ENCODE data around the gene TMEM52.
A peak's percentile ranks its signal among the peaks of the same experiment; 100 is the strongest.
"Not testable (repeated sequence)": the region's sequence is repeated elsewhere in the genome, so short reads cannot be mapped to it uniquely, and the experiment has no call there.

The TMEM52 gene

GRCh38 chr1:1883890-1884289 lies 35.2 kb downstream of the TMEM52 start:
- ChIA-PET POLR2A (interaction anchor here (0.6 to 1.2 kb wide), 6 partner anchors 10 to 299 kb away, joined by 3 to 5 read pairs (median 4); no protein-coding TSS in a partner anchor), CTCF (interaction anchor here (1.4 kb wide), 1 partner anchor 25 kb away, joined by 3 read pairs; no protein-coding TSS in a partner anchor)
- H3K4me3 ChIP-seq (ENCODE audit: low read depth, low read length); H3K9me3 ChIP-seq (ENCODE audit: control insufficient read depth, insufficient read depth, low read depth, low read length); H3K36me3 ChIP-seq (ENCODE audit: control insufficient read depth in 2 of 2, insufficient read depth in 1 of 2, low read length in 2 of 2); H3K27ac ChIP-seq (ENCODE audit: extremely low read depth, low read depth, low read length): not testable (repeated sequence)
- H3K4me1 ChIP-seq (ENCODE audit: control insufficient read depth, insufficient read depth, low read length): peaks cover 11% of the 10 kb centered on the region
- TF ChIP-seq ZNF362 (tag by site-specific recombination; IDR thresholded peaks at IDR 0.05) (peak; percentile 54), PRDM10 (tag by site-specific recombination; IDR thresholded peaks at IDR 0.05) (peak; percentile 36; the same call in 1 of the 2 replicates), GFI1B (tag by site-specific recombination; IDR thresholded peaks at IDR 0.05) (peak; percentile 69; the same call in 1 of the 2 replicates)

- CTCF ChIA-PET: interaction anchor here (0.6 to 1.4 kb wide), 3 partner anchors 25 to 136 kb away, joined by 3 to 4 read pairs (median 4); partner anchors contain the start of gene GABRD
- peak overlapping the region; percentile 25 for H3K27ac ChIP-seq (ENCODE audit: extremely low read depth, low read depth, low read length)
- POLR2A ChIA-PET: interaction anchor here (0.6 to 1.2 kb wide), 8 partner anchors 10 to 300 kb away, joined by 3 to 7 read pairs (median 4); no protein-coding TSS in a partner anchor
- TF ChIP-seq YY1 (tag by site-specific recombination; IDR thresholded peaks at IDR 0.05): no peak
- peak; percentile 85 for TF ChIP-seq GLIS1 (tag by site-specific recombination; IDR thresholded peaks at IDR 0.05)
- TF ChIP-seq PRDM1 (tag by site-specific recombination; IDR thresholded peaks at IDR 0.05): peak; percentile 55; the same call in 1 of the 2 replicates
- peak; percentile 58 for TF ChIP-seq ZBTB17 (tag by site-specific recombination; IDR thresholded peaks at IDR 0.05)
- TF ChIP-seq ZIC2 (tag by site-specific recombination; IDR thresholded peaks at IDR 0.05): peak; percentile 91
- peak; percentile 74 for TF ChIP-seq TCF7L2 (IDR thresholded peaks at IDR 0.05; ENCODE audit: borderline replicate concordance, low read depth, low read length)
- TF ChIP-seq ZNF596 (tag by site-specific recombination; IDR thresholded peaks at IDR 0.05): 0 out of 2 replicates have a peak, but pooled peaks have one; percentile 56
- peak; percentile 92 for TF ChIP-seq PRDM6 (tag by site-specific recombination; IDR thresholded peaks at IDR 0.05)
- no peak for TF ChIP-seq ZNF223 (tag by site-specific recombination; IDR thresholded peaks at IDR 0.05)
- TF ChIP-seq ZNF366 (tag by site-specific recombination; conservative IDR thresholded peaks at IDR 0.05): 0 out of 2 replicates have a peak, but pooled peaks have one; percentile 23
- TF ChIP-seq SP7 (tag by site-specific recombination; IDR thresholded peaks at IDR 0.05): peak; percentile 68
- no peak for TF ChIP-seq ZNF830 (tag by site-specific recombination; IDR thresholded peaks at IDR 0.05; ENCODE audit: low read depth)
- TF ChIP-seq ZNF23 (tag by site-specific recombination; IDR thresholded peaks at IDR 0.05; ENCODE audit: borderline replicate concordance): no peak
- peak; percentile 94 for TF ChIP-seq OSR2 (tag by site-specific recombination; IDR thresholded peaks at IDR 0.05)
- no peak for TF ChIP-seq ZFP3 (tag by site-specific recombination; IDR thresholded peaks at IDR 0.05; ENCODE audit: low read depth)
- no peak for TF ChIP-seq ZNF416 (tag by site-specific recombination; IDR thresholded peaks at IDR 0.05)
- no peak for TF ChIP-seq REST (tag by site-specific recombination; IDR thresholded peaks at IDR 0.05)
- TF ChIP-seq KLF16 (tag by site-specific recombination; IDR thresholded peaks at IDR 0.05): no peak
- 0 out of 2 replicates have a peak, but pooled peaks have one; percentile 57 for TF ChIP-seq ZSCAN30 (tag by site-specific recombination; IDR thresholded peaks at IDR 0.05)
- peak; percentile 97 for TF ChIP-seq ZSCAN16 (tag by site-specific recombination; IDR thresholded peaks at IDR 0.05)
- no peak for TF ChIP-seq ZNF426 (tag by site-specific recombination; IDR thresholded peaks at IDR 0.05)
These were observed 35.8 kb downstream of the TMEM52 start for GRCh38 chr1:1883092-1883873.

More at GRCh38 chr1:1883092-1883873, 35.8 kb downstream of the TMEM52 start:
- no peaks in the 10 kb centered on the region for H3K9me3 ChIP-seq (ENCODE audit: control insufficient read depth, insufficient read depth, low read depth, low read length)
- peaks cover 3 to 14% of the 10 kb centered on the region in 2 experiments; a peak in 2 of 3 replicates for H3K36me3 ChIP-seq (ENCODE audit: control insufficient read depth in 2 of 2, insufficient read depth in 1 of 2, low read length in 2 of 2)
- H3K4me3 ChIP-seq (ENCODE audit: low read depth, low read length): no peak overlapping the region
- H3K4me1 ChIP-seq (ENCODE audit: control insufficient read depth, insufficient read depth, low read length): peaks cover 9% of the 10 kb centered on the region
